ENCODE data around the gene OOSP4A.

Gene OOSP4A

DNA sequence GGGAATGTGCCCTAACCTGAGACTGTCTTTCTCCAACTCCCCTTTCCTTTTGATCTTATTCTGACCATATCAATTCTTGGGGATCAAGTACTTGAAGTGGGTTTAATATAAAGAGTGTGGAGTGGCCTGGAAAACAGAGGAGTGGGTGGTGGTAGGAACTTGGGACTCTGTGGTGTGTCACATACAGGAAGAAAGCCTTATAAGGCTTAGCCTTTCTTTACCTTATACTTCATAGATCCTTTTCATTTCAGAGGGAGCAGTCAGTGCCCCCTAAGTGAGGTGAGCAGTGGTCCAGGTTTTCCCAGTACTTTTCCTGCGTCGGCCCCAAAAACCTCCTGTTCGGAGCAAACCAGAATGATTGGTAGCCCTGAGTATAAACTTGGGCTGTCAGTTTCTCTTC, 25.1 kb upstream of the OOSP4A start:
- TF ChIP-seq, protein P1, sequence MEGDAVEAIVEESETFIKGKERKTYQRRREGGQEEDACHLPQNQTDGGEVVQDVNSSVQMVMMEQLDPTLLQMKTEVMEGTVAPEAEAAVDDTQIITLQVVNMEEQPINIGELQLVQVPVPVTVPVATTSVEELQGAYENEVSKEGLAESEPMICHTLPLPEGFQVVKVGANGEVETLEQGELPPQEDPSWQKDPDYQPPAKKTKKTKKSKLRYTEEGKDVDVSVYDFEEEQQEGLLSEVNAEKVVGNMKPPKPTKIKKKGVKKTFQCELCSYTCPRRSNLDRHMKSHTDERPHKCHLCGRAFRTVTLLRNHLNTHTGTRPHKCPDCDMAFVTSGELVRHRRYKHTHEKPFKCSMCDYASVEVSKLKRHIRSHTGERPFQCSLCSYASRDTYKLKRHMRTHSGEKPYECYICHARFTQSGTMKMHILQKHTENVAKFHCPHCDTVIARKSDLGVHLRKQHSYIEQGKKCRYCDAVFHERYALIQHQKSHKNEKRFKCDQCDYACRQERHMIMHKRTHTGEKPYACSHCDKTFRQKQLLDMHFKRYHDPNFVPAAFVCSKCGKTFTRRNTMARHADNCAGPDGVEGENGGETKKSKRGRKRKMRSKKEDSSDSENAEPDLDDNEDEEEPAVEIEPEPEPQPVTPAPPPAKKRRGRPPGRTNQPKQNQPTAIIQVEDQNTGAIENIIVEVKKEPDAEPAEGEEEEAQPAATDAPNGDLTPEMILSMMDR (IDR thresholded peaks at IDR 0.05; ENCODE audit: low read depth, low read length, missing control alignments) = no peak
- Histone ChIP-seq H3K36me3 (replicated peaks) (no peaks in the 10 kb centered on the region), H3K4me3 (ENCODE audit: low read depth, low read length) (no peak overlapping the region), H3K27me3 (replicated peaks) (no peaks in the 10 kb centered on the region), H3K27ac (no peak overlapping the region)
- in situ Hi-C loops (cut with HindIII; ENCODE audit: low pct_ligation_motif_present, low sequenced_read_pairs) = no loop called here
- DNase-seq = no peak

DNA sequence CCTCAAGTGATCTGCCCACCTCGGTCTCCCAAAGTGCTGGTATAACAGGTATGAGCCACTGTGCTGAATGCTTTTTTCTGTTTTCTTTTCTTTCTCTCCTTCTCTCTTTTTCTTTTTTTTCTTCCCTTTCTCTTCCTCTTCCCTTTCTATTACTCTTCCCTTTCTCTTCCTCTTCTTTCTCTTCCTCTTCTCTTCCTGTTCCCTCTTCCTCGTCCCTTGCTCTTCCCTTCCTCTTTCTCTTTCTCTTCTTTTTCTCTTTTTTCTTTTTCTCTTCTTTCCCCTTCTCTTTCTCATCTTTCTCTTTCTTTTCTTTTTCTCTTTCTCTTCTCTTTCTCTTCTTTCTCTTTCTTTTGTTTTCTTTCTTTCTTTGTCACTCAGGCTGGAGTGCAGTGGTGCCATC, 24.4 kb upstream of the OOSP4A start:
- TF ChIP-seq, protein P1 (IDR thresholded peaks at IDR 0.05; ENCODE audit: low read depth, low read length, missing control alignments) = no peak
- no peaks in the 10 kb centered on the region for H3K36me3 ChIP-seq (replicated peaks)
- H3K27me3 ChIP-seq (replicated peaks) = no peaks in the 10 kb centered on the region
- H3K27ac ChIP-seq = no peak overlapping the region
- H3K4me3 ChIP-seq (ENCODE audit: low read depth, low read length) = no peak overlapping the region
- no peak for DNase-seq
- in situ Hi-C loops (cut with HindIII; ENCODE audit: low pct_ligation_motif_present, low sequenced_read_pairs) = no loop called here

DNA sequence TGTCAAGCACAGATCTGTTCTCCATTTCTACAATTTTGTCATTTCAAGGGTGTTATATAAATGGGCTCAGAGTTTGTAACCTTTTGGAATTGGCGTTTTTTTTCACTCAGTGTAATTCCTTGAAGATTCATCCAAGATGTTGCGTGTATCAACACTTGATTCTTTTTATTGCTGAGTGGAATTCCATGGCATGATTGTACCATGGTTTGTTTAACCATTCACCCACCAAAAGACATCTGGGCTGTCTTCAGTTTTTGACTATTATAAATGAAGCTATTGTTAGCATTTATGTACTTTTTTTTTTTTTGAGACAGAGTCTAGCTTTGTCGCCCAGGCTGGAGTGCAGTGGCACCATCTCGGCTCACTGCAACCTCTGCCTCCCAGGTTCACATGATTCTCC, 22.7 kb upstream of the OOSP4A start:
- no peaks in the 10 kb centered on the region for H3K27me3 ChIP-seq (replicated peaks)
- DNase-seq = no peak
- TF ChIP-seq, protein P1 (IDR thresholded peaks at IDR 0.05; ENCODE audit: low read depth, low read length, missing control alignments) = no peak
- no peak overlapping the region for H3K27ac ChIP-seq
- H3K36me3 ChIP-seq (replicated peaks) = no peaks in the 10 kb centered on the region
- in situ Hi-C loops (cut with HindIII; ENCODE audit: low pct_ligation_motif_present, low sequenced_read_pairs) = no loop called here
- no peak overlapping the region for H3K4me3 ChIP-seq (ENCODE audit: low read depth, low read length)

DNA sequence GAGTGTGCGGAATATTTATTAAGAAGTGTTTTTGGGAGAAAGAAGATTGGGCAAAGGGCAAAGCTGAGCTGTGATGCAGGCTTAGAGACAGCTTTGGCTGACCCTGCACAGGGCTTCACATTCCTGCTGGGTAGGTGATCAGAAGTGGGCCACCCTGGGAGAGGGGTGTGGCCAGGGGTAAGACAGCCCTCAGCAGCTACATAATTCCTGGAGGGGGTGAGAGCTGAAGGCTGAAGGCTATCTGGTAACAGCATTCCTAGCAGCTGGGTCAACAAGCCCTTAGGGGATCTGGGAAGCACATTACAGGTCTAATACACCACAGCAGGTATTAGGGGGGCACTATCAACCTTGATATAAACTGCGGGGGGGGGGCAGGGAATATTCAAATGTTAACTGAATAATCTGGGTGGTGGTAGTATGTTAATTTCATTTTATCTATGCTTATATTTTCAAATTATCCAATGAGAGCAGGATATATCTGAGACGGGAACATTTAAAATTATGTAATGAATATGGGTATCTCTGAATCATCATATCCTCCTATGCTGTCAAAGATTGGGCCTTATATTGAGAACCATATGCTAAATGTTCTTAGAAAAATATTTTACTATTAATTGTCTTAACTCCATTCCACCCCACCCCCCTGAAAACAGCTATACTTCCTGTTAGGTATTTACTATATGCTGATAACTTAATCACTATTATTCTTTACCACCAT, 19.7 kb upstream of the OOSP4A start:
- Histone ChIP-seq H3K27ac (no peak overlapping the region), H3K27me3 (replicated peaks) (no peaks in the 10 kb centered on the region), H3K36me3 (replicated peaks) (no peaks in the 10 kb centered on the region), H3K4me3 (ENCODE audit: low read depth, low read length) (no peak overlapping the region)
- in situ Hi-C loops (cut with HindIII; ENCODE audit: low pct_ligation_motif_present, low sequenced_read_pairs) = no loop called here
- TF ChIP-seq, protein P1 (IDR thresholded peaks at IDR 0.05; ENCODE audit: low read depth, low read length, missing control alignments) = no peak
- no peak for DNase-seq

DNA sequence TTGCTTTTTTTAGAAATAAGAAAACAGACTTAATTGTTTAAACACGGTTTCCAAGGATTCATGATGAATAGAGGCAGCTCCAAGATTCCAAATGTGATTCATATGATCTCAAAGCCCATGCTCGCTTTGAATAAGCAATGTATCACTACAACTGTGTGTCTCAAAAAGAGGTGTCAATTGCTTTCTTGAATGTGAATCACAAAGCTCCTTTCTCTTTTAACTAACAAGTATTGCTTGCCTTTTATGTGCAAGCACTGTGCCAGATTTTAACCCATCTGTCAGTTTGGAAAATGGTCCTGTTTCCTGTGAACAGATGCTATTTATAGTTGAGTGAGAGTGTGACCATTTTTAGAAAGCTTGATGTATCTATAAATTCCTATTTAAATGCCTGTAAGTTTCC, 19.1 kb upstream of the OOSP4A start:
- Histone ChIP-seq H3K27ac (no peak overlapping the region), H3K4me3 (ENCODE audit: low read depth, low read length) (no peak overlapping the region), H3K27me3 (replicated peaks) (no peaks in the 10 kb centered on the region), H3K36me3 (replicated peaks) (no peaks in the 10 kb centered on the region)
- DNase-seq = no peak
- in situ Hi-C loops (cut with HindIII; ENCODE audit: low pct_ligation_motif_present, low sequenced_read_pairs) = no loop called here
- TF ChIP-seq, protein P1 (IDR thresholded peaks at IDR 0.05; ENCODE audit: low read depth, low read length, missing control alignments) = no peak

Measured in brain microvascular endothelial cell (primary cell).